Measurements from ENCODE around the gene TELO2.

GRCh38 chr16:1557576-1557975, 64.4 kb downstream of the TELO2 start:
- TF ChIP-seq, protein P1, sequence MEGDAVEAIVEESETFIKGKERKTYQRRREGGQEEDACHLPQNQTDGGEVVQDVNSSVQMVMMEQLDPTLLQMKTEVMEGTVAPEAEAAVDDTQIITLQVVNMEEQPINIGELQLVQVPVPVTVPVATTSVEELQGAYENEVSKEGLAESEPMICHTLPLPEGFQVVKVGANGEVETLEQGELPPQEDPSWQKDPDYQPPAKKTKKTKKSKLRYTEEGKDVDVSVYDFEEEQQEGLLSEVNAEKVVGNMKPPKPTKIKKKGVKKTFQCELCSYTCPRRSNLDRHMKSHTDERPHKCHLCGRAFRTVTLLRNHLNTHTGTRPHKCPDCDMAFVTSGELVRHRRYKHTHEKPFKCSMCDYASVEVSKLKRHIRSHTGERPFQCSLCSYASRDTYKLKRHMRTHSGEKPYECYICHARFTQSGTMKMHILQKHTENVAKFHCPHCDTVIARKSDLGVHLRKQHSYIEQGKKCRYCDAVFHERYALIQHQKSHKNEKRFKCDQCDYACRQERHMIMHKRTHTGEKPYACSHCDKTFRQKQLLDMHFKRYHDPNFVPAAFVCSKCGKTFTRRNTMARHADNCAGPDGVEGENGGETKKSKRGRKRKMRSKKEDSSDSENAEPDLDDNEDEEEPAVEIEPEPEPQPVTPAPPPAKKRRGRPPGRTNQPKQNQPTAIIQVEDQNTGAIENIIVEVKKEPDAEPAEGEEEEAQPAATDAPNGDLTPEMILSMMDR (conservative IDR thresholded peaks at IDR 0.05 in 1 of 2, IDR thresholded peaks at IDR 0.05 in 1 of 2; ENCODE audit: low read depth in 1 of 2, low read length in 2 of 2), result no peak
- no peak for TF ChIP-seq EZH2 (IDR thresholded peaks at IDR 0.05; ENCODE audit: low read length, missing control alignments)
